Tibial artery (tissue), 4 donors: ENCODE measurements around the gene GLOD4.

ENCODE experiments used
- DNase-seq, 2 donors: peaks; one replicate each; pipeline ENCODE4 v3.0.0-alpha.2; 2019
- H3K27ac ChIP-seq, 2 donors: fragments of 200-600 bp; sonication (generic) in 1 of 2; 1 replicate in 1 of 2; 2 replicates in 1 of 2; pipeline ENCODE4 v1.5.1; 2018 to 2019; ENCODE audit warnings: mild to moderate bottlenecking in 1 of 2
- H3K27me3 ChIP-seq, 2 donors: fragments of 200-600 bp; sonication (generic) in 1 of 2; one replicate each; pipeline versions ENCODE4 v1.5.1 to v1.6.0; 2016 to 2019
- H3K36me3 ChIP-seq, 3 donors: fragments of 200-600 bp; sonication (generic) in 2 of 3; one replicate each; pipeline ENCODE4 v1.5.1; 2016 to 2019; ENCODE audit warnings: mild to moderate bottlenecking in 2 of 3
- H3K4me1 ChIP-seq, 4 donors: fragments of 200-600 bp; sonication (generic) in 2 of 4; 1 replicate in 3 of 4; 2 replicates in 1 of 4; pipeline ENCODE4 v1.5.1; 2016 to 2019
- H3K4me3 ChIP-seq, 2 donors: fragments of 200-600 bp; sonication (generic) in 1 of 2; 1 replicate in 1 of 2; 2 replicates in 1 of 2; pipeline ENCODE4 v1.5.1; 2018 to 2019; ENCODE audit warnings: mild to moderate bottlenecking in 2 of 2
- H3K9me3 ChIP-seq, 3 donors: fragments of 200-600 bp; sonication (generic) in 1 of 3; one replicate each; pipeline ENCODE4 v1.5.1; 2016 to 2019
- CTCF ChIP-seq, 2 experiments: fragments of 200-600 bp in 1 of 2; fragments of 450-650 bp in 1 of 2; IDR thresholded peaks; one replicate each; pipeline ENCODE4 v1.5.1; 2017 to 2019; ENCODE audit warnings: antibody characterized with exemption in 2 of 2, mild to moderate bottlenecking in 1 of 2, moderate library complexity in 1 of 2
- intact Hi-C: fragments of 100-400 bp; cut with DNase I; formaldehyde crosslinking; loops from one replicate; pipeline ENCODE4 v1.15.0; 2023; ENCODE audit warnings: low total_unique reads

The GLOD4 gene

GRCh38 chr17:737561-738113, 44.4 kb downstream of the GLOD4 start:
- no peak for TF ChIP-seq CTCF (IDR thresholded peaks at IDR 0.05)
- Histone ChIP-seq H3K9me3 (no peaks in the 10 kb centered on the region), H3K4me3 (no peak overlapping the region), H3K27ac (no peak overlapping the region), H3K4me1 (peaks cover 0 to 9% (median 7%) of the 10 kb centered on the region in 4 donors), H3K27me3 (no peaks in the 10 kb centered on the region), H3K36me3 (peaks cover 0 to 46% (median 26%) of the 10 kb centered on the region in 3 donors)
- no peak for DNase-seq
- intact Hi-C loops, result no loop called here

GRCh38 chr17:733743-734142, 48.3 kb downstream of the GLOD4 start:
- no peaks in the 10 kb centered on the region for H3K9me3 ChIP-seq
- H3K27me3 ChIP-seq, result no peaks in the 10 kb centered on the region
- H3K4me1 ChIP-seq, result peaks cover 0 to 16% (median 10%) of the 10 kb centered on the region in 4 donors
- no peak for DNase-seq
- peak overlapping the region in 1 of 2 donors; percentile 76 for H3K27ac ChIP-seq
- peaks cover 0 to 8% (median 3%) of the 10 kb centered on the region in 3 donors for H3K36me3 ChIP-seq
- no peak for TF ChIP-seq CTCF (IDR thresholded peaks at IDR 0.05)
- intact Hi-C loops, result no loop called here
- H3K4me3 ChIP-seq, result peak overlapping the region in 1 of 2 donors; percentile 74

- peaks cover 0 to 2% (median 0%) of the 10 kb centered on the region in 3 donors for H3K36me3 ChIP-seq
- H3K4me1 ChIP-seq, result peaks cover 0 to 16% (median 10%) of the 10 kb centered on the region in 4 donors
- no peaks in the 10 kb centered on the region for H3K9me3 ChIP-seq
- TF ChIP-seq CTCF (IDR thresholded peaks at IDR 0.05), result no peak
- no peak for DNase-seq
- no peaks in the 10 kb centered on the region for H3K27me3 ChIP-seq
- peak overlapping the region; percentile 76 to 84 for H3K27ac ChIP-seq
- intact Hi-C loops, result no loop called here
- H3K4me3 ChIP-seq, result peak overlapping the region; percentile 74 to 94
Observed at GRCh38 chr17:732902-733720, 49.0 kb downstream of the GLOD4 start.

GRCh38 chr17:732067-732901, 49.8 kb downstream of the GLOD4 start, which contains the start of gene TLCD3A:
TLCD3A (plus strand) TSS chr17:732596; CDS start chr17:732648, 52 bp downstream.
- H3K4me1 ChIP-seq, result peaks cover 0 to 16% (median 10%) of the 10 kb centered on the region in 4 donors
- H3K9me3 ChIP-seq, result no peaks in the 10 kb centered on the region
- no peaks in the 10 kb centered on the region for H3K27me3 ChIP-seq
- no peak for TF ChIP-seq CTCF (IDR thresholded peaks at IDR 0.05)
- H3K27ac ChIP-seq, result peak within 1 kb of the TSS; percentile 76 to 84
- H3K36me3 ChIP-seq, result no peaks in the 10 kb centered on the region
- H3K4me3 ChIP-seq, result peak within 1 kb of the TSS; percentile 74 to 94
- intact Hi-C loops, result no loop called here
- DNase-seq, result peak; percentile 61 to 86

GRCh38 chr17:731644-732066, 50.4 kb downstream of the GLOD4 start:
- peaks cover 0 to 16% (median 10%) of the 10 kb centered on the region in 4 donors for H3K4me1 ChIP-seq
- DNase-seq, result no peak
- no peaks in the 10 kb centered on the region for H3K36me3 ChIP-seq
- no peaks in the 10 kb centered on the region for H3K27me3 ChIP-seq
- no peaks in the 10 kb centered on the region for H3K9me3 ChIP-seq
- TF ChIP-seq CTCF (IDR thresholded peaks at IDR 0.05), result no peak
- peak overlapping the region; percentile 74 to 76 for H3K27ac ChIP-seq
- intact Hi-C loops, result no loop called here
- H3K4me3 ChIP-seq, result peak overlapping the region; percentile 74 to 94
